AG04449 (cell line): ENCODE results near the gene LCN10.

Experiments used
- CTCF ChIA-PET: fragments of 350-600 bp; formaldehyde crosslinking; extraction: SDS; loops from one replicate; lab custom pipeline; 2021; ENCODE audit warnings: antibody characterized with exemption; lab: Yijun Ruan, JAX
- POLR2A ChIA-PET: fragments of 400-600, 350-600 bp; formaldehyde crosslinking; extraction: SDS; loops from one replicate; lab custom pipeline; 2020; ENCODE audit warnings: antibody characterized with exemption, inconsistent platforms; lab: Yijun Ruan, JAX
- DNase-seq: peaks from one replicate; pipeline ENCODE4 v3.0.0-alpha.2; 2010; ENCODE audit warnings: low read depth, low spot score
- H3K4me3 ChIP-seq: 2 replicates; pipeline ENCODE4 v1.5.1; 2011; ENCODE audit warnings: low read depth, mild to moderate bottlenecking, control low read depth, low read length
- CTCF ChIP-seq: IDR thresholded peaks from one replicate; pipeline ENCODE4 v1.5.1; 2011; ENCODE audit warnings: mild to moderate bottlenecking, moderate library complexity, low read length, control low read depth, inconsistent platforms; ENCODE audit not compliant: insufficient read depth; ENCODE audit errors: missing control alignments

The LCN10 gene

DNA sequence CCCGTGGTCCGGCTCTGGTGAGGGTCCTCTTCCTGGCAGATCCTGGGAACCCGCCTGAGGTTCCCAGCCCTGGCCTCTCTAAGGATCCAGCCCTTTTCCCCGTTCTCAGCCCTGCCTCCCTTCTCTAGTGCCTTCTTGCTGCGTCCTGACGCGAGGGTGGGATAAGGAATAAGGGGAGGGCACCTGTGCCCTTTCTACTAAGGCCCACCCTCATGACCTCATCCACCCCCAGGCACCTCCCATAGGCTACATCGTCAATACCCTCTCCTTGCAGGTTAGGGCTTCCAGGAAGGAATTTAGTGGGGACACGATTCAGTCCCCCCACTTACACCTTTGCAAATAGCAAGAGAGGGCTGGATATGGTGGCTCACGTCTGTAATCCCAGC, 41.1 kb downstream of the LCN10 start:
- H3K4me3 ChIP-seq: no peak overlapping the region
- no peak for TF ChIP-seq CTCF
- no peak for DNase-seq
- ChIA-PET POLR2A (no interaction called here), CTCF (no interaction called here)

GRCh38 chr9:136700959-136701667, 41.6 kb downstream of the LCN10 start:
- H3K4me3 ChIP-seq: no peak overlapping the region
- CTCF ChIA-PET: no interaction called here
- TF ChIP-seq CTCF: no peak
- POLR2A ChIA-PET: no interaction called here
- no peak for DNase-seq

DNA sequence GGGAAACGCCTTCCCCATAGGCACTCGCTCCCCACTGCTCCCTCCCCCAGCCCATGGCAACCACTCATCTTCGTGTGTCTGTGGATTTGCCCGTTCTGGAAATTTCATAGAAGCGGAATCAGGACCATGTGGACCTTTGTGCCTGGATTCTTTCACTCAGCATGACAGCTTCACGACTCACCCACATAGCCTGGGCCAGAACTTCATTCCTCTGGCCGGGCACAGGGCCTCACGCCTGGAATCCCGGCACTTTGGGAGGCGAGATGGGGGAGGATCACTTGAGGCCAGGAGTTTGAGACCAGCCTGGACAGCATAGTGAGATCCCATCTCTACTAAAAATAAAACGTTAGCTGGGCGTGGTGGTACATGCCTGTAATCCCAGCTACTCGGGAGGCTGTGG, 42.4 kb downstream of the LCN10 start:
- no peak for TF ChIP-seq CTCF
- ChIA-PET POLR2A (interaction anchor here (0.5 kb wide), 1 partner anchor 11 kb away, joined by 3 read pairs; no protein-coding TSS in a partner anchor), CTCF (no interaction called here)
- no peak overlapping the region for H3K4me3 ChIP-seq
- no peak for DNase-seq

GRCh38 chr9:136698635-136699246, 44.0 kb downstream of the LCN10 start:
- ChIA-PET POLR2A (interaction anchor here (1.5 kb wide), 1 partner anchor 29 kb away, joined by 6 read pairs; no protein-coding TSS in a partner anchor), CTCF (interaction anchor here (0.7 to 1.5 kb wide), 4 partner anchors 9 to 35 kb away, joined by 3 to 6 read pairs (median 5); no protein-coding TSS in a partner anchor)
- no peak for DNase-seq
- TF ChIP-seq CTCF: no peak
- H3K4me3 ChIP-seq: no peak overlapping the region

- CTCF ChIA-PET: interaction anchor here (1.1 kb wide), 1 partner anchor 25 kb away, joined by 4 read pairs; no protein-coding TSS in a partner anchor
- POLR2A ChIA-PET: interaction anchor here (1.5 kb wide), 1 partner anchor 30 kb away, joined by 6 read pairs; no protein-coding TSS in a partner anchor
- no peak for DNase-seq
- no peak overlapping the region for H3K4me3 ChIP-seq
- no peak for TF ChIP-seq CTCF
Measured at GRCh38 chr9:136697821-136698526, 44.8 kb downstream of the LCN10 start.
